HCT116 (cell line): ENCODE measurements around the gene SIRPG. TPM values are rescaled to one million over a fixed set of nuclear protein-coding genes. Genes with fewer than 3 reads are reported as not detected.

ENCODE experiments used
- ATAC-seq: fragments of 200-7000 bp; cut with Tn5 transposase; 2 replicates; pipeline ENCODE4 v1.9.1; 2020; ENCODE audit warnings: mild to moderate bottlenecking, moderate library complexity
- BruUV-seq: library from RNA; stranded (reverse); fragments of 400-500 nt; replicated peaks from 2 replicates; lab custom pipeline; 2021; lab: Mats Ljungman, UMichigan
- CTCF ChIA-PET: fragments of 300-600 bp; sonication (Branson Sonifier 250); formaldehyde crosslinking; loops from one replicate; lab custom pipeline; 2021; ENCODE audit warnings: antibody characterized with exemption; lab: Charles Lee
- POLR2A ChIA-PET: fragments of 300-600, 350-600 bp; sonication (Branson Sonifier 250); formaldehyde crosslinking; loops from one replicate; lab custom pipeline; 2021; ENCODE audit warnings: antibody characterized with exemption; lab: Charles Lee
- RAD21 ChIA-PET, 2 experiments: fragments of 300-600 bp; sonication (Branson Sonifier 250); formaldehyde crosslinking; loops; one replicate each; lab custom pipeline; 2023; ENCODE audit warnings: low total read pairs in 2 of 2; ENCODE audit not compliant: uncharacterized antibody in 2 of 2, unreplicated experiment in 2 of 2, low non-redundant PET in 1 of 2; lab: Charles Lee
- DNase-seq: peaks from one replicate; pipeline ENCODE4 v3.0.0-alpha.2; 2010; ENCODE audit warnings: low read depth, low spot score
- H2AFZ ChIP-seq: fragments of 200-600 bp; shearing (Covaris generic), sonication (generic); 2 replicates; pipeline ENCODE4 v1.6.1; 2017; ENCODE audit warnings: low read depth, mixed run types, mixed read lengths, antibody characterized with exemption, low read length; ENCODE audit not compliant: poor library complexity, severe bottlenecking
- H3K27ac ChIP-seq: 2 replicates; pipeline ENCODE4 v1.5.1; 2012; ENCODE audit warnings: low read depth, low read length
- H3K27me3 ChIP-seq: fragments of 200-600 bp; sonication (generic); 2 replicates; pipeline ENCODE4 v1.6.1; 2016; ENCODE audit warnings: mixed run types, low read length, mixed read lengths; ENCODE audit not compliant: insufficient read depth
- H3K36me3 ChIP-seq, 2 experiments: fragments of 200-500 bp in 1 of 2; fragments of 200-600 bp in 1 of 2; sonication (Bioruptor generic) in 1 of 2; sonication (generic) in 1 of 2; 2 replicates each; pipeline versions ENCODE4 v1.5.1 to v1.6.1; 2014 to 2016; ENCODE audit warnings: low read length in 2 of 2, inconsistent platforms in 1 of 2, mixed read lengths in 1 of 2, mixed run types in 1 of 2; ENCODE audit not compliant: insufficient read depth in 2 of 2, control insufficient read depth in 1 of 2
- H3K4me1 ChIP-seq, 2 experiments: fragments of 200-600 bp in 1 of 2; sonication (generic) in 1 of 2; 2 replicates each; pipeline versions ENCODE4 v1.5.1 to v1.6.1; 2012 to 2017; ENCODE audit warnings: low read length in 2 of 2, inconsistent platforms in 1 of 2, mild to moderate bottlenecking in 1 of 2, mixed read lengths in 1 of 2, mixed run types in 1 of 2, moderate library complexity in 1 of 2; ENCODE audit not compliant: insufficient read depth in 2 of 2, control insufficient read depth in 1 of 2
- H3K4me2 ChIP-seq: fragments of 200-600 bp; sonication (generic); 2 replicates; pipeline ENCODE4 v1.6.1; 2017; ENCODE audit warnings: mixed run types, low read length, mixed read lengths
- H3K4me3 ChIP-seq, 2 experiments: fragments of 200-600 bp in 1 of 2; sonication (generic) in 1 of 2; replicated peaks in 1 of 2; 2 replicates each; pipeline ENCODE4 v1.5.1; 2011 to 2016; ENCODE audit warnings: low read length in 2 of 2, control low read depth in 1 of 2, low read depth in 1 of 2, mild to moderate bottlenecking in 1 of 2, mixed read lengths in 1 of 2, mixed run types in 1 of 2
- H3K79me2 ChIP-seq: fragments of 200-600 bp; sonication (generic); 2 replicates; pipeline ENCODE4 v1.6.1; 2017; ENCODE audit warnings: mild to moderate bottlenecking, mixed run types, low read length, moderate library complexity, mixed read lengths; ENCODE audit not compliant: insufficient read depth
- H3K9ac ChIP-seq: fragments of 200-600 bp; sonication (generic); 2 replicates; pipeline ENCODE4 v1.6.1; 2016; ENCODE audit warnings: low read length, mixed read lengths
- H3K9me2 ChIP-seq: fragments of 200-600 bp; sonication (generic), shearing (Covaris generic); 2 replicates; pipeline ENCODE4 v1.6.1; 2017; ENCODE audit warnings: mixed run types, mild to moderate bottlenecking, moderate library complexity; ENCODE audit not compliant: insufficient read depth
- H3K9me3 ChIP-seq, 2 experiments: fragments of 200-500 bp in 1 of 2; fragments of 200-600 bp in 1 of 2; sonication (Bioruptor generic) in 1 of 2; sonication (generic) in 1 of 2; 2 replicates each; pipeline ENCODE4 v1.6.1; 2014 to 2017; ENCODE audit warnings: low read length in 2 of 2, mixed read lengths in 2 of 2, inconsistent platforms in 1 of 2, low read depth in 1 of 2, mild to moderate bottlenecking in 1 of 2, mixed run types in 1 of 2, moderate library complexity in 1 of 2; ENCODE audit not compliant: control insufficient read depth in 1 of 2, insufficient read depth in 1 of 2
- H4K20me1 ChIP-seq: fragments of 200-600 bp; sonication (generic), shearing (Covaris generic); 2 replicates; pipeline ENCODE4 v1.6.1; 2017; ENCODE audit warnings: mixed run types, mild to moderate bottlenecking, moderate library complexity; ENCODE audit not compliant: insufficient read depth
- CBX3 ChIP-seq: IDR thresholded peaks from 2 replicates; pipeline ENCODE4 v1.6.1; 2012; ENCODE audit warnings: low read depth
- CEBPB ChIP-seq: IDR thresholded peaks from 2 replicates; pipeline ENCODE4 v1.6.1; 2012; ENCODE audit warnings: low read depth
- CTCF ChIP-seq, 3 experiments: fragments of 200-600 bp in 1 of 3; sonication (generic) in 1 of 3; IDR thresholded peaks in 2 of 3; conservative IDR thresholded peaks in 1 of 3; 2 replicates each; pipeline ENCODE4 v1.5.1; 2012 to 2017; ENCODE audit warnings: low read depth in 2 of 3, low read length in 2 of 3, antibody characterized with exemption in 1 of 3, borderline replicate concordance in 1 of 3, control low read depth in 1 of 3, mild to moderate bottlenecking in 1 of 3, mixed read lengths in 1 of 3, mixed run types in 1 of 3, moderate library complexity in 1 of 3; ENCODE audit not compliant: insufficient read depth in 1 of 3
- ELF1 ChIP-seq: IDR thresholded peaks from 2 replicates; pipeline ENCODE4 v1.6.1; 2012; ENCODE audit warnings: low read depth, borderline replicate concordance
- EZH2 ChIP-seq: fragments of 200-600 bp; sonication (generic); IDR thresholded peaks from 2 replicates; pipeline ENCODE4 v1.6.1; 2017; ENCODE audit warnings: antibody characterized with exemption, mixed run types
- MAX ChIP-seq: IDR thresholded peaks from 2 replicates; pipeline ENCODE4 v1.6.1; 2012
- POLR2A ChIP-seq: IDR thresholded peaks from 2 replicates; pipeline ENCODE4 v1.7.0; 2011; ENCODE audit warnings: borderline replicate concordance; ENCODE audit not compliant: insufficient read depth, insufficient read length; ENCODE audit errors: extremely low read depth
- POLR2AphosphoS5 ChIP-seq: IDR thresholded peaks from 2 replicates; pipeline ENCODE4 v1.6.1; 2011; ENCODE audit warnings: mild to moderate bottlenecking, low read depth, low read length, moderate library complexity
- SIN3A ChIP-seq: IDR thresholded peaks from 2 replicates; pipeline ENCODE4 v1.6.1; 2012; ENCODE audit warnings: low read depth
- SP1 ChIP-seq: IDR thresholded peaks from 2 replicates; pipeline ENCODE4 v1.6.1; 2012; ENCODE audit warnings: low read depth
- SRF ChIP-seq: IDR thresholded peaks from 2 replicates; pipeline ENCODE4 v1.6.1; 2012; ENCODE audit warnings: low read depth
- TCF7L2 ChIP-seq: IDR thresholded peaks from 2 replicates; pipeline ENCODE4 v1.7.0; 2011; ENCODE audit warnings: borderline replicate concordance, inconsistent platforms; ENCODE audit not compliant: insufficient read depth, insufficient read length; ENCODE audit errors: extremely low read depth
- ZBTB33 ChIP-seq: IDR thresholded peaks from 2 replicates; pipeline ENCODE4 v1.6.1; 2011; ENCODE audit warnings: mild to moderate bottlenecking, low read length, moderate library complexity; ENCODE audit not compliant: insufficient replicate concordance; ENCODE audit errors: extremely low read depth
- ZNF274 ChIP-seq: fragments of 200-500 bp; sonication (Bioruptor generic); IDR thresholded peaks from 2 replicates; pipeline ENCODE4 v1.6.1; 2014; ENCODE audit warnings: mild to moderate bottlenecking, low read depth, low read length, inconsistent platforms
- intact Hi-C: fragments of 100-400 bp; cut with micrococcal nuclease; formaldehyde crosslinking; loops from 2 replicates; pipeline ENCODE4 v1.10.0; 2022
- total RNA-seq: library from RNA; stranded (reverse); gene quantifications from one replicate; pipeline ENCODE4 v1.2.1, GENCODE V29; 2021; ENCODE audit not compliant: unreplicated experiment

The SIRPG gene
- total RNA-seq, 1 experiment from 2014 or later, result not detected

GRCh38 chr20:1631309-1632151, 26.0 kb downstream of the SIRPG start:
- no peak overlapping the region for H3K27ac ChIP-seq
- intact Hi-C loops, result no loop called here
- RAD21 ChIA-PET, result no interaction called here
- BruUV-seq, result no TSS peak
- H3K4me2 ChIP-seq, result no peak overlapping the region
- H3K36me3 ChIP-seq, result no peaks in the 10 kb centered on the region
- CTCF ChIA-PET, result no interaction called here
- no peaks in the 10 kb centered on the region for H3K79me2 ChIP-seq
- H3K4me1 ChIP-seq, result peaks cover 8 to 10% of the 10 kb centered on the region in 2 experiments
- DNase-seq, result no peak
- no peak overlapping the region for H3K9ac ChIP-seq
- 0 out of 2 replicates have a peak, but pooled peaks cover 3% of the 10 kb centered on the region for H3K27me3 ChIP-seq
- ATAC-seq, result no peak
- TF ChIP-seq TCF7L2 (no peak), POLR2AphosphoS5 (no peak)
- no peaks in the 10 kb centered on the region for H3K9me3 ChIP-seq
- POLR2A ChIA-PET, result no interaction called here
- no peak overlapping the region for H3K4me3 ChIP-seq
- no peak overlapping the region for H2AFZ ChIP-seq
- H3K9me2 ChIP-seq, result no peaks in the 10 kb centered on the region
- no peaks in the 10 kb centered on the region for H4K20me1 ChIP-seq

GRCh38 chr20:1630186-1630585, 27.4 kb downstream of the SIRPG start:
- Histone ChIP-seq H3K4me3 (no peak overlapping the region), H3K4me2 (no peak overlapping the region), H2AFZ (no peak overlapping the region), H3K27ac (no peak overlapping the region), H3K27me3 (peaks cover 3% of the 10 kb centered on the region; the same call in 1 of the 2 replicates), H3K9me2 (no peaks in the 10 kb centered on the region), H3K9ac (no peak overlapping the region), H3K9me3 (no peaks in the 10 kb centered on the region), H3K4me1 (peaks cover 8 to 10% of the 10 kb centered on the region in 2 experiments), H4K20me1 (no peaks in the 10 kb centered on the region), H3K36me3 (no peaks in the 10 kb centered on the region), H3K79me2 (no peaks in the 10 kb centered on the region)
- BruUV-seq, result no TSS peak
- ChIA-PET RAD21 (no interaction called here), POLR2A (interaction anchor here (0.5 kb wide), 1 partner anchor 161 kb away, joined by 5 read pairs; no protein-coding TSS in a partner anchor), CTCF (no interaction called here)
- TF ChIP-seq POLR2A, result no peak
- TF ChIP-seq SIN3A, result no peak
- no peak for TF ChIP-seq SP1
- no peak for TF ChIP-seq EZH2
- no peak for TF ChIP-seq CTCF (IDR thresholded peaks at IDR 0.05 in 2 of 3, conservative IDR thresholded peaks at IDR 0.05 in 1 of 3; ENCODE audit: borderline replicate concordance in 1 of 3, insufficient read depth in 1 of 3, low read depth in 2 of 3, low read length in 2 of 3)
- TF ChIP-seq CBX3, result no peak
- TF ChIP-seq SRF, result no peak
- no peak for TF ChIP-seq MAX
- no peak for TF ChIP-seq ELF1
- TF ChIP-seq ZBTB33, result no peak
- no peak for TF ChIP-seq ZNF274
- TF ChIP-seq CEBPB, result no peak
- intact Hi-C loops, result no loop called here
- ATAC-seq, result no peak
- no peak for DNase-seq
